Ectodermal cell (in vitro differentiated cells): ENCODE results near the gene GTF3C5. TPM values are rescaled to one million over a fixed set of nuclear protein-coding genes. Genes with fewer than 3 reads are reported as not detected.

Experiments
- H3K27ac ChIP-seq: 2 replicates; pipeline ENCODE4 v1.7.0; 2013; ENCODE audit warnings: mild to moderate bottlenecking, low read depth, low read length; ENCODE audit not compliant: insufficient read depth, poor library complexity, severe bottlenecking
- H3K27me3 ChIP-seq: 2 replicates; pipeline ENCODE4 v1.7.0; 2013; ENCODE audit warnings: mild to moderate bottlenecking, low read length; ENCODE audit not compliant: insufficient read depth, control insufficient read depth, poor library complexity, severe bottlenecking
- H3K36me3 ChIP-seq: one replicate; pipeline ENCODE4 v1.7.0; 2013; ENCODE audit warnings: low read length; ENCODE audit not compliant: control insufficient read depth, insufficient read depth
- H3K4me1 ChIP-seq: one replicate; pipeline ENCODE4 v1.7.0; 2013; ENCODE audit warnings: low read length; ENCODE audit not compliant: control insufficient read depth, insufficient read depth
- H3K4me3 ChIP-seq: 2 replicates; pipeline ENCODE4 v1.7.0; 2013; ENCODE audit warnings: low read depth, low read length, control low read depth; ENCODE audit not compliant: insufficient read depth
- H3K9me3 ChIP-seq: 2 replicates; pipeline ENCODE4 v1.7.0; 2013; ENCODE audit warnings: mild to moderate bottlenecking, low read length, moderate library complexity; ENCODE audit not compliant: control insufficient read depth
- WGBS, 2 experiments: methylation state at CpG; one replicate each; pipeline ENCODE4 v1.1.7; 2013; ENCODE audit warnings: missing lambda C conversion rate in 2 of 2; 5-methylcytosine and 5-hydroxymethylcytosine counted together
- polyA plus RNA-seq, 4 experiments: library from polyadenylated mRNA; stranded (reverse); fragments of 50-300 nt; gene quantifications; one replicate each; pipeline ENCODE4 v1.2.3, GENCODE V29; 2013

GTF3C5 gene, protein sequence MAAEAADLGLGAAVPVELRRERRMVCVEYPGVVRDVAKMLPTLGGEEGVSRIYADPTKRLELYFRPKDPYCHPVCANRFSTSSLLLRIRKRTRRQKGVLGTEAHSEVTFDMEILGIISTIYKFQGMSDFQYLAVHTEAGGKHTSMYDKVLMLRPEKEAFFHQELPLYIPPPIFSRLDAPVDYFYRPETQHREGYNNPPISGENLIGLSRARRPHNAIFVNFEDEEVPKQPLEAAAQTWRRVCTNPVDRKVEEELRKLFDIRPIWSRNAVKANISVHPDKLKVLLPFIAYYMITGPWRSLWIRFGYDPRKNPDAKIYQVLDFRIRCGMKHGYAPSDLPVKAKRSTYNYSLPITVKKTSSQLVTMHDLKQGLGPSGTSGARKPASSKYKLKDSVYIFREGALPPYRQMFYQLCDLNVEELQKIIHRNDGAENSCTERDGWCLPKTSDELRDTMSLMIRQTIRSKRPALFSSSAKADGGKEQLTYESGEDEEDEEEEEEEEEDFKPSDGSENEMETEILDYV
- polyA plus RNA-seq (2013, experiment 1 of 4): 102 TPM
- polyA plus RNA-seq (2013, experiment 2 of 4): 96.5 TPM
- polyA plus RNA-seq (2013, experiment 3 of 4): 82.1 TPM
- polyA plus RNA-seq (2013, experiment 4 of 4): 80.9 TPM

DNA sequence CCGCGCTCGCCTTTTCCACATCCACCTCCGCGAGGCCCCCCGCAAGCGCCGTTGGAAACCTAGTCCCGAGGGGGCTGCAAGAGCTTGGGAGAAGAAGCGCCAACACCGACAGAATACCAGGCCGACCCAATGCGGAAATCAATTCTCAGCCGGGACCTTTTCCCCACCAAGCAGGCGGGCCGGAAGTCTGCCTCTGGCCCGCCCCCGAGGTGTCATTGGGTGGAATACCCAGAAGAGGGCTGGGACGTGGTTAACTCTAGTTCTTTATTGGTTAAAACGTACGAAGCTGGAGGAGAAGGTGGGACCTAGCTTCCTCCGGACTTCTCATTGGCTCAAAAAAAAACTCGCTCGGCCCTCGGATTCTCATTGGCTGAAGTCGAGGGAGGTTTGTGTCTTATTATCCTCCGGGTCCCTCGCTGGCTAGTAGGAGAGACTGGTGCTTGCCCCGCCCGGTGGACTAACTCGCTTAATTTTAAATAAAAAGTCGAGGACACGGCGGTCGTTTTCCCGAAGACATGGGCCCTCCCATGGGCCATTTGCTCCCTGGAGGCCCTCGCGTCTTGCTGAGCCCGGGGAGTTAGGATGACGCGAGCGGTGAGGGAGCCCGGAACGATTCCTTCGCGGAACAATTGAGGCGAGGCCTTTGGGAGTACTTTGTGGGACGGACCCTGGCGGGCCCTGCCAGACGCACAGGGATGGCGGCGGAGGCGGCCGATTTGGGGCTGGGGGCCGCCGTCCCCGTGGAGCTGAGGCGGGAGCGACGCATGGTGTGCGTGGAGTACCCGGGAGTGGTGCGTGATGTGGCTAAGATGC is at the start of gene GTF3C5:
TSS of gene GTF3C5 (plus strand) at position 681 of the 813 bp plus-strand sequence. CDS start at position 696, 15 bp downstream.
- Histone ChIP-seq H3K9me3 (no peaks in the 10 kb centered on the region), H3K36me3 (peaks cover 4% of the 10 kb centered on the region), H3K27me3 (no peaks in the 10 kb centered on the region), H3K4me1 (peaks cover 5% of the 10 kb centered on the region), H3K4me3 (peak within 1 kb of the TSS; percentile 88), H3K27ac (peak within 1 kb of the TSS; percentile 52)
- 0 to 1% methylated on average over 63 of the region's 63 CpGs for WGBS, 2 experiments

- H3K4me3 ChIP-seq: no peak overlapping the region
- H3K27ac ChIP-seq: no peak overlapping the region
- H3K4me1 ChIP-seq: no peaks in the 10 kb centered on the region
- H3K27me3 ChIP-seq: peaks cover 29% of the 10 kb centered on the region
- H3K9me3 ChIP-seq: no peaks in the 10 kb centered on the region
- no peaks in the 10 kb centered on the region for H3K36me3 ChIP-seq
- 89 to 92% methylated on average over 7 to 8 of the region's 8 CpGs for WGBS, 2 experiments
Measured at GRCh38 chr9:132982458-132982857, 48.3 kb upstream of the GTF3C5 start.

GRCh38 chr9:132983491-132984201 is 47.2 kb upstream of the GTF3C5 start:
- Histone ChIP-seq H3K9me3 (no peaks in the 10 kb centered on the region), H3K27me3 (peaks cover 19% of the 10 kb centered on the region), H3K4me3 (no peak overlapping the region), H3K36me3 (no peaks in the 10 kb centered on the region), H3K4me1 (no peaks in the 10 kb centered on the region), H3K27ac (no peak overlapping the region)
- 91% methylated on average over 11 of the region's 11 CpGs for WGBS, 2 experiments

DNA sequence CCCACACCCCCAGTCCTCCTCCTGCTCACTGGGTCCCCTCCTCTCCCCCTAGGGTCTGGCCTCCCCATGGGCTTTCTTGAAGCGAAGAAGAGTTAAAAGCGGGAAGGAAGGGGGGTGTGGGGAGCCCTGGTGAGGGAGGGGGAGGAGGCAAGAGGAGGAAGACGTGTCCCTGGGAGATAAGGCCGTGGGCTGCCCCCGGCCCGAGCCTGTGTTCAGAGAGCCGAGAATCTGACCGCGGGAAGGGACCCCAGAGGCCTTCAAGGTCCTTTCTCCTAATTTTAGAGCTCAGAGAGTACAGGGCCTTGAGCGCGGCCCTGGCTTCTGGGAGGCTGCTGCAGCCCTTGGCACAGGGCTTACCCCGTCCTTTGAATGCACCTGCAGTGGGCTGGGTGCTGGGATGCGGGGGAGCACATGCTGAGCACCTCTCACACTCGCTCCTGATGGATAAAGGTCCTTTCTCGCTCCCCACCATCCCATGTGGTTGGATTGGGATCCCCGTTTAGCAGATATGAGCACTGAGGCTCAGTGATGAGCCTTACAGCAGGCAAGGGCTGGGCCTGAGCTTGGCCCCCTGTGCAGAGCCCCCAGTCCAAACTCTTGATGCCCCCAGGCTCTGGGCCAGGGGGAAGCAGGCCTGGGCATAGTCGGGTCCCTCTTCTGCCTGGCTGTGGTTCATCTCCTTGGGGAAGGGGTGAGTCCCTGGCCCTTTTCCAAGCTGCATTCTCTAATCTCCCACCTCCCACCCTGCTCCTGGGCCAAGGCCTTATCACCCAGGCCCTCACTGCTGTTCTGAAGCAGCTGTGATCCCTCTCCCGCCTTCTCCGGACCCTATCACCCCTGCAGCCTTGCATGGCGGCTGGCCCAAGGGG is 46.4 kb upstream of the GTF3C5 start:
- Histone ChIP-seq H3K4me3 (no peak overlapping the region), H3K27me3 (peaks cover 11% of the 10 kb centered on the region), H3K4me1 (no peaks in the 10 kb centered on the region), H3K27ac (no peak overlapping the region), H3K36me3 (no peaks in the 10 kb centered on the region), H3K9me3 (no peaks in the 10 kb centered on the region)
- 86 to 87% methylated on average over 20 of the region's 20 CpGs for WGBS, 2 experiments

GRCh38 chr9:132985071-132985350 is 45.8 kb upstream of the GTF3C5 start:
- H3K27ac ChIP-seq: no peak overlapping the region
- no peaks in the 10 kb centered on the region for H3K36me3 ChIP-seq
- H3K4me3 ChIP-seq: no peak overlapping the region
- no peaks in the 10 kb centered on the region for H3K4me1 ChIP-seq
- 91% methylated on average over 4 of the region's 4 CpGs for WGBS, 2 experiments
- H3K9me3 ChIP-seq: no peaks in the 10 kb centered on the region
- peaks cover 6% of the 10 kb centered on the region for H3K27me3 ChIP-seq

- no peaks in the 10 kb centered on the region for H3K9me3 ChIP-seq
- H3K36me3 ChIP-seq: no peaks in the 10 kb centered on the region
- peaks cover 3% of the 10 kb centered on the region for H3K27me3 ChIP-seq
- no peaks in the 10 kb centered on the region for H3K4me1 ChIP-seq
- 94 to 95% methylated on average over 8 of the region's 8 CpGs for WGBS, 2 experiments
- no peak overlapping the region for H3K27ac ChIP-seq
- H3K4me3 ChIP-seq: no peak overlapping the region
Measured at GRCh38 chr9:132985489-132985888, 45.3 kb upstream of the GTF3C5 start.

GRCh38 chr9:132986114-132986513 is 44.7 kb upstream of the GTF3C5 start:
- WGBS, 2 experiments: 93% methylated on average over 13 of the region's 13 CpGs
- Histone ChIP-seq H3K27me3 (no peaks in the 10 kb centered on the region), H3K4me3 (no peak overlapping the region)

GRCh38 chr9:132986640-132987620 is 43.9 kb upstream of the GTF3C5 start:
- Histone ChIP-seq H3K9me3 (no peaks in the 10 kb centered on the region), H3K27ac (no peak overlapping the region), H3K4me3 (no peak overlapping the region), H3K27me3 (no peaks in the 10 kb centered on the region), H3K4me1 (no peaks in the 10 kb centered on the region), H3K36me3 (no peaks in the 10 kb centered on the region)
- WGBS, 2 experiments: 87 to 88% methylated on average over 26 of the region's 26 CpGs

More at GRCh38 chr9:132986114-132986513, 44.7 kb upstream of the GTF3C5 start:
- no peak overlapping the region for H3K27ac ChIP-seq
- H3K9me3 ChIP-seq: no peaks in the 10 kb centered on the region
- no peaks in the 10 kb centered on the region for H3K4me1 ChIP-seq
- H3K36me3 ChIP-seq: no peaks in the 10 kb centered on the region
